Activated CD8-positive, alpha-beta memory T cell treated with anti-CD3 and anti-CD28 coated beads, Interleukin-2, amount 50 U/mL, for 1 hour (primary cell): ENCODE data around the gene ZBTB7C.

ENCODE experiments used
- DNase-seq: peaks from one replicate; pipeline ENCODE4 v3.0.0-alpha.2; 2020; ENCODE audit errors: extremely low read depth

The ZBTB7C gene

DNA sequence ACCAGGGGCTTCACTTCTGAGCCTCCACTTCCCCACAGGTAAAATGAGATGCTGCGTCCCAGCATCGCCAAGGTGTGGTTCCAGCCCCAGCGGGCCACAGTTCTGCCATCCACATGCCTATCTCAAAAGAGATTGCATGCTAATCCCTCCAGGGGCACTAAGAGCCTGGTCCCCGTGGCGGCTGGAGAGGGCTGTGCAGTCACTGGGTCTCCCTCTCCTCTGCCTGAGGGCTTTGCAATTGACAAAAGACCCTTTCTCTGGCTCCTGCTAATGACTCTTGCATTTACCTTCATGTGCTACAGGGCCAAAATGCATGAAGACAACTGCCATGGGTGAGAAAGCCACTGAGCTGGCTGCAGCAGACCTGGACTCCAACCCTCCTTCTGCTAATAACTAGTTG is 18.5 kb downstream of the ZBTB7C start:
- DNase-seq, result no peak

DNA sequence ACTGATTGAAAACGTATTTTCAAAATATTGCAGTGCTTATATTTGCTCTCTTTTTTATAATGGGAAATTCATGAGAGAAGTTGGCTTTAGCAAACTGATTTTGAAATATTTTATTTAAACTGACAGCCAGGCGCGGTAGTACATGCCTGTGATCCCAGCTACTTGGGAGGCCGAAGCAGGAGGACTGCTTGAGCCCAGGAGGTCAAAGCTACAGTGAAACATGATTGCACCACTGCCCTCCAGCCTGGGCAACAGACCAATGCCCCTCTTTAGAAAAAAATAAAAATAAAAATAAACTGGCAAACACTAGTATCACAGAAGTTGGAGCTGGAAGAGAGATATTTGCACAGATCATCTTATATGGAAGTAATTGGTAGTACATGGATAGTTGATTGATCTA is 20.7 kb downstream of the ZBTB7C start:
- DNase-seq, result no peak

DNA sequence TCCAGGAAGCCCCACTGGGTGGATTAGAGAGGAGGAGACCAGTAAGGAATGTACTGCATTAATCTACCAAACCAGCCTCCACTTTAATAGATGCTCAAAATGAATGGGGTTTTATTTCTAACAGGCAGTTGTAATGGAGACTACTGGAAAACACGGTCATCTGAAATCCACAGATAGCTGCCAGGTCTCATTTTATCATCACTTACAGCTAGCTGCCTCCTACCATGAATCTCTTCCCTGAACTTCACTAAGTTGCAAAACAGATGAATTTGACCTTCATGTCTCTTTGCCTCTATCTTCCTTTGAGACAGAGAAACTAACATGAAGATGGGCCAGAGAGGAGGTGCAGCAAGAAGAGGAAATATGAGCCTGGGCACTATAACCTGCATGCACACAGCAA is 21.9 kb downstream of the ZBTB7C start:
- DNase-seq, result no peak

DNA sequence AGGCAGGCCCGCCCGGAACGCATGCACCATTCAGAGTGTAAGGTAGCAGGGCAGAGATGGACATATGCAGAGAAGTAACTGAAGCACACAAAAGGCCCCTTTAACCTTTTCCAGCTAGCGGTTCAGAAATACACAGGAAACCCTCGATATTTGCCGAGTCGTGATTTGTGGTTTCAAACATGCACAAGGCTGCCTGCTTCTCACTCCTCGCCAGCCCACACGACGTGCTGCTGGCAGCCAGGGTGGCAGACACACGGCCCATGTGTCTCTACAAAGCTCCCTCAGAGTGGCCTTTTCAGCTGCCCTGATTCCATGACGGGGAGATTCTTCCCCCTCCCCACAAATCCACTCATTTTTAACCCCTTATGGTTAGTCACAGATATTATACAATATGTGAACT is 23.6 kb downstream of the ZBTB7C start:
- no peak for DNase-seq

DNA sequence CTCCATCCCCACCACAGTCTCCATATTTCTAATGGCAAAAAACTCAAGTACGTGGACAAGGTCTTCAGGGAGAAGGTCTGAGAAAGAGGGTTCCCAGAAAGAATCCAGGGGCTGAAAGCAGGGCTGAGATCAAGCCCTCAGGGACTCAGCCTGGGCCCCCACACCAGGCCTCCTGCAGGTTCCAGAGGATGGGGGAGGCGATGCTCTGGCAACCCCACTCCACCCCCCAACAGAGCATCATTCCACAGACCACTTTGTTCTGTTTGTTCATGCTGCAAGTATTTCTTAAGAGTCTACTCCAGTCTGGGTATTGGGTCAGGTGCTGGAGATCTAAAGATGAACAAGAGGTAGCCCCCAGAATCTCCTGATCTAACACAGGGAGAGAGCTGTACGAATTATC is 32.2 kb downstream of the ZBTB7C start:
- DNase-seq, result no peak

DNA sequence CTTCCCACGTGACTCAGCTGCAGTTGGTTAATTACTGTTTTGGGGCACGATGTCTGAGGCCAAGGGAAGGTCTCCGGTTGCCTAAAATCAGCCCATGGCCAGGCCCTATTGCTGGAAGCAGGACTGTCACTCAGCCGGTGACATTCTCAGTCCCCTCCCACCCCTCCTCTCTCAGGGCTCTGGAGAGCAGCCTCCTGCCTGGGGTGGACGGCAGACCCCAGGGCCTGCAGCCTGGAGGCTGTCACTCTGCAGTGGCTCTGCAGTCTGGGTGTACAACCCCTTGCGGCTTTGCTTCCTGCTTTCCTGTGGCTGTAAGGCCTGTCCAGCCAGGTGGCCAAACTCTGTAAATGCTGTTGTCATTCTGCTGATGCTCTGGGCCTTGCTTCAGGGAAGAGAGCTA is 32.8 kb downstream of the ZBTB7C start:
- DNase-seq, result no peak

DNA sequence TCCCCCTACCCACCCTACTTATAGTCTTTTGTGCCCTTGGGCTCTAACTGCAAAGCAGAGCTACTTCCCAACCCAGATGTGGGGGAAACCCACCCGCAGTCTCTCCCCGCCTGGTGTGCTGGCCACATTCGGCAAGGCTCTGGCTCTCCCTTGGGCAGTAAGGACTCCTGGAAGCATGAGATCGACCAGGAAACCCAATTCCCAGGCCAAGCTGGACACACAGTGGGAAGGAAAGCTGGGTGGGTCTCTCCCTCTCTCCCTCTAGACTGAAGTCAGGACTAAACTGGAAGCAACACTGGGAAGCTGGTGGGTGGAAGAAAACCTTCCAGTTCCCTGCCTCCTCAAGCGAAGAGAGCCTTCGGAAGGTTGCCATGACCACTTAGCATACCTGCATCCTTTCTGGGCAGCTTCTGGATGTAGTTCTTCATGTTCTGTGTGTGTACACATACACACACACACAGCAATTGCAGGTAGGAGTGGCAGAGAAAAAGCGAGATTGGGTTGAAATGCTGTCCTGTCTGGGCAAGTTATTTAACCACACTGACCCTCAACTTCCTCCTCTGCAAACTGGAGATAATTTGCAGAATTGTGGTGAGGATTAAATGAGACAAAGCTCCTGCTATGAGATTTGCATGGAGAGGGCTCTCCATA is 33.9 kb downstream of the ZBTB7C start:
- DNase-seq, result no peak

DNA sequence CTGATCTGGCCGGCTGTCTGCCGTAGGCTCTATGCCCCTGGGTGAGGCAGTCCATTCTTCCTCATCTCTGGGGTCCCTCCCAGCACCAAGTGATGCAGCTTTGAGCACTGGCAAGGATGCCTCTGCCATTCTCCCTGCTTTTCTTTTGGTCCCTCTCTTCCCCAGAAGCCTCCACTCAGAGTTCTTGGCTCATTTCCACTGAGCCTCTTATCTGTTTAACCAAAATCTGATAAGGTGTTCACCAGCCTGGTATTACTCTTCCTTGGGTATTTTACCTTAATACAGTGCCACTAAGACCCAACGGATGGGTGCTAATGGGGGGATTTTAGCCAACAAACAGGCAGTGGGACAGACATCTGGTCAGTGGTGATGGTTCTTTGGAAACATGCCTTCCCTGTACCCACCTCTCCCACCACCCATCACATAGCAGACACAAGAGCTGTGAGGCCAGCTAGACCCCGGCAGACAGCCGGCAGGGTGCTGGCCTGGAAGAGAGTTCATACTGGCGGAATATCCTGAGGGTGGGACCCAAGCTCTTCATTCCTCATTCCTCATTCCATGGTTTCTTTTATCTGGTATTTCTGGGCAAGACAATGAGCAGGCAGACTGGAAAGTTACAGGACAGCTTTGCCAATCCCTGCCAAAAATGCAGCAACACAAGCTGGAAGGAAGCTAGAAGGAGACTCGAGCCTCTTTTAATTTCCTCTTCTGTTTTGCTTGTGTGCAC is 34.6 kb downstream of the ZBTB7C start:
- DNase-seq, result no peak

DNA sequence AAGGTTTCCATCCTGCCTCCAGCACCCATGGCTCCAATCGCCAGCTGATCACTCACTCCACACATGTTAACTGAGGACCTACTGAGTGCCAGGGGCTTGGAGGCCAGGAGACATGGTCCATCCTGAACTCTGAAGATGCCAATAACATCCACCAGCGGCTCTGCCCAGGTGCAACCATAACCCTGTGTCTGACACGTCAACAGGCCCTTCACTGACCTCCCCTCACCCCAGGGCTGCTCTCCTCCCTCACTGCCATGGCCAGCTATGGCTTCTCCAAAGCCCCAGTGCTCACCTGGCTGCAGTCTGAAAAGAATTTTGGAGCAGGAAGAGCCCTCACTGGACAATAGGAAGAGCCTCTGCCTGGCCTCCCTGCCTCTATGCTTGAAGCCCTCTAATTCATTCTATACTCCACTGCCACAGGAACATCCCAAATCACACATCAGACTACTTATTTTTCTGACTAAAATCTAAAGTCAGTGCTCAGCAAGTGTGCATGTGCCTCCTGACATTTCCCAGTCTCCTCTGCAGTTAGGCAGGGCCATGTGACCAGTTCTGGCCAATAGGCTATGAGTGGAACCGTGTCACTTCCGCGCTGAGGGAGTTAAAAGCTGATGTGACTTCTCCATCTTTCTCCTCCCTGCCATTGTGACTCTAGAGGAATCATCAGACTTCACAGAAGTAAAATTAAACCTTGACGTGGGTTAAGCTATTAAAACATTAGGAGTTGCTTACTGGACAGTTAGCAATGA is 37.2 kb downstream of the ZBTB7C start:
- DNase-seq, result no peak

DNA sequence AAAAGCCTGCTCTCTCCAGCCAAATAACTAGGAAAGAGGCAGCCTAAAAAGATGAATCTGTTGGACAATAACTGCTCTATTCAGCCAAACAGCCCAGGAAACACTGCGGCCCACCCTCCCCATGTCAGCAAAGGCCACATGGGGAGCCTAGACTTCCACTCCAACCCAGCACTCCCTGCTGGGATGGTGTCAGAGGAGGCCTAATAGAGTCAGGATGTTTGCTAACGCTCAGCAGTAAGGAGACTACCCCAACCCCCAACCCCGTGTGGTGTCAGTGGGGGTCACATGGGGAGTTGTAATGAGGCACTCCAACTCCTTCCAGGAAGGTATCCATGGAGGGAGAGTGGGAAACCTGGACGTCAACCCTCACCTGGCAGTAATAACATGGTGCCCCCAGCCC is 41.6 kb downstream of the ZBTB7C start:
- no peak for DNase-seq

DNA sequence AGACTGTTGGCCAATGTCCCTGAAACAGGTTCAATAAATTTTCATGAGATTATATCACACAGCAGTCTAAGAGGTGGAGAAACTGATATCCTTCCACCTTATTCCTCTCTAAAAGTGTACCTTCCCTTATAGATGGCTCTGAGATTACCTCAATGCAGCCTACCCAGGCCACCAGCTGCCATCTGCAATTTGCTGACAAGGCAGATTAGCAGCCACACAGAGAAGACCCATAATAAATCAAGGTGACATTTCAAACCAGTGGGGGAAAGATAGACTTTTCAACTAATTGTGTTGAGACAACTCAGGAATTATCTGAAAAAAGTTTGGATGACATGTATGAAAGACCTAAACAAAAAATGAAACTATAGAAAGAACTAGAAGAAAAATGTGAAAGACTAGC is 43.2 kb downstream of the ZBTB7C start:
- DNase-seq, result no peak

DNA sequence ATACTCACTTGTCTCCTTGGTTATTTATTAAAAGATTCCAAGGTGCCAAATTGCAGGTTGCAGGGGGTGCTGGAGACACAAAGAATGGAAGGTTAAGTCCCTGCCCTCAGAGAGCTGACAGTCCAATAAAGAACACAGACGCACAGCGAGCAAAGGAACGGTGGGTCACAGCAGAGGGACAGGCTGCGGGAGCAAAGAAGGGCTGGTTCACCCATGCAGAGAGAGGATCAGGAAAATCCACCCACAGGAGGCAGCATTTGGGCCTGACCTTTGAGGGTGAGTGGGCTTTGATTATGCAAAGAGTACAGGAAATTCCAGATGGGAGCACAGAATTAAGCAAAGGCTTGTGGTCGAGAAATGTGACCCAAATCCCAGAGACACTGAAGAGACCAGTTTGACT is 45.0 kb downstream of the ZBTB7C start:
- DNase-seq, result no peak

DNA sequence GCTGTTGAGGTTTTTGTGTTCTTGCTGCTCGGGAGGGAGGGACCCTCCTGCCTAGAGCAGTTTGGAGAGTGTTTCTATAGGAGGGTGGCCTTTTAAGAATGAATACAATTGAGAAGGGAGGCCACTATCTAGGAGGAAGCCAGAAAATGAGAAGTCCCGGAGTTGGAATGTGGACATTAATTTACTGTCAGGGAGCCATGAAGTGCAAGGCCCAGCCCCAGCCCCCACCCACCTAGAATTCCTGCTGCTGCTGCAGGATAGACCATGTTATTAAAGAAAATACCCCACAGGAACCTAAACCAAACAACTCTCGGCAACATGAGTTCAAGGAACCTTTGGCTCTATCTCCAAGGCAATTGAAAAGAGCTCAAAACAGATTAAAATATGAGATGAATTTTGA is 46.0 kb downstream of the ZBTB7C start:
- DNase-seq, result no peak

DNA sequence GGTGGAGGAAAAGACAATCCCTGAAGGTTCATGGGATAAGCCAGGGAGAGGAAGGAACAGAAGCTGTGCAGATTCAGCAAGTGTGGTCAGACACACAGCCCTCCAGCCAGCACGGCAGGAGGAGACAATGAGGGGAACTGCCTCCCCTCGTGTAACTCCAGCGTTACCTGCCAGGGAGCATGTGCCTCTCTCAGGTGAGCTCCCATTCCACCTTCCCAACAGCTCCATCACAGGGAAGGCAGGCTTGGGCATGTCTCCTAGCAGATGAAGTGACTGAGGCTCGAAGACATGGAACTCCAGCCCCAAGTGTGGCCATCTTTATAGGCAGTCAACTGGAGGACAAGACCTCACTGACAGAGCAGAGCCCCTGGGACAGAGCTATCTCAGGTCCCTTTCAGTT is 47.4 kb downstream of the ZBTB7C start:
- DNase-seq, result no peak

DNA sequence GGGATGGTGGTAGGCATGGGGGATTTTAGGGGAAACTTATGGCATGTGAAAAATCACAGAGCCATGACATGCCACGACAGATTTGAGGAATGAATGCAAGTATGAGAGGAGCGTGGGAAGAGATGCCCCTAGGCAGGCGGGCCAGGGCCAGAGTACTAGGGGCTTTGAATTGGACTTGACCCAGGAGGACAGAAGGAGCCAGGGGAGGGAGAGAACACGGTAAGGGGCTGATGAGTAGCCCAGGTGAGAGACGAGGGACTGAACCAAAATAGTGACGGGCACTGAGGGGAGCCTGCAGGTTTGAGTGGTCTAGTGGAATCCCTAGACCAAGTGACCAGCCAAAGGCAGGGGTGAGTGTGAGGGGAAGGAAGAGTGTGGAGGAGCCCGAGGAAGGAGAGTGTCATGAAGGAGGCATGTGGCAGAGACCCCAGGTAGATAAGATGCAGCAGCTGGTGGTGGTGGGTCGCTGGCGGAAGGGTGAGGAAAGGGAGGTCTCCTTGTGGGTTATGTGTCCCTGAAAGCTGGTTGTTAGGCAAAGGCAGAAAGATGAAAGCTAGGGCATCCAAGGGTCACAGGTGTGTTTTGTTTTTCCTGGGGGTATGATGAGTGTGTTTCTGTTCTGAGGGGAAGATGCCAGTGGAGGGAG is 48.7 kb downstream of the ZBTB7C start:
- no peak for DNase-seq

DNA sequence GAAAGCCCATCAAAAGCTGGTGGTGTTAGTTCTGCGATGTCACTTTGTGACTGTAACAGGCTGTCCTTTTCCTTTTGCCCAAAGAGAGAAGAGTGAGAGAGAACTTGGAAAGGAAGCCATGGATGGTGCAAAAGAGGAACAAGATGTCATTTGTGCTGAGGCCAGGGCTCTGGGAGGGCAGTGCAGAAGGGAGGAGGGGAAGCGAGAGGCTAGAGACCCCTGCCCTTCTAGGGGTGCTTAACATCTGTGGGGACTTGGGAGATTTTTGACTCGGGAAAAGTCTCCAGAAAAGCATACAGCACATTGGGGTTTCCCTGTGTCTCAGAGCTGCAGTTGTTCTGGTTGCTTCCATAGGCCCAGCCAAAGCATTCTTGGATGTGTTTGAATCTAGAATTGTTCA is 49.6 kb downstream of the ZBTB7C start:
- no peak for DNase-seq

DNA sequence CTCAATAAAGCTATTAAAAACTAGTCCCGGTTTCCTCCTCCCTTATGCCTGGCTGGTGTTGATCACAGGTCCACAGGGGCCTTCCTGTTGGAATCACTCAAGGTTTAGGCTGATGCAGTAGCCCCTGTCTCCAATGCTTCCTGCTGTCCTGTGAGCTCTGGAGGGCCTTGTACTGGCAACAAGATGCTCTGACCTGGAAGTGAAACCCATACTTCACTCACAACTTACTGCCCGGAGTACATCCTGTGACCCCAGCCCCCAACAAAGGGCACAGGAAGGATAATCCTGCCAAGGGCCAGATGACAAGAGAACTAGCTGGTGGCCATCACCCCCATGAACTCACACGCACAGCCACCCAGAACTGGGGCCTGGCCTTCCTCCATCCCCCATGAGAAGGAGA is 50.3 kb downstream of the ZBTB7C start:
- no peak for DNase-seq

DNA sequence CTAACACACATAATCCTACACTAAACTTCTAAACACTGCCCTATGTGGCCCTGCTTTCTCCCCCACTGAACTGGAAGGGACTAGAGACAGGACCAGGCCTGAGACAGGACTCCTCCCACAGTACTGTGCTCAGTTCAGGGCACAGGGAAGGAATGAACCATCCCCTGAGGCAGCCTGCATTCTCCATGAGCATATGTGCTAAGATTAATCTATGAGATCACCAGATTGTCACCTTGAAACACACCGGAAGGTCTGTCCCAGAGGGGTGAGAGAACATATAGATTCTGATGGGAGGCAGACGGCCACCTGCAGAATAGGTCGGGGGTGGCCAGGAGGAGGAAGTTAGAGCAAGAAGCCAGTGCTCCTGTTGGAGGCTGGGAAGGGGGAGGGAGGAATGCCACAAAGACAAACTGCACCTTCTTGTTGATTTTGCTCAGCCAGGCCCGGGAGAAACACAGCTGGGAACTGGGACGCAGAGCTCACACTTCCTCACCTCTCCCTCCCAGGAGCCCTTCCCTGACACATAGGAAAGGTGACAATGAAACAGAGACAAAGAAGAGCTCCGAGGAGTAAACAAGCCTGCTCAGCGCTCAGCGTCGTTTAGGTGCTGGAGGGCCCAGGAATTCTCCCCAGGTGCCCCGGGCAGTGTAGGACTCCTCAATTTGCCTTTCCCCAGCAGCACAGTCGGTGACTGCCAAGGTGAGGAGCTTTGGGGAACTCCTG is 52.1 kb downstream of the ZBTB7C start:
- DNase-seq, result no peak

DNA sequence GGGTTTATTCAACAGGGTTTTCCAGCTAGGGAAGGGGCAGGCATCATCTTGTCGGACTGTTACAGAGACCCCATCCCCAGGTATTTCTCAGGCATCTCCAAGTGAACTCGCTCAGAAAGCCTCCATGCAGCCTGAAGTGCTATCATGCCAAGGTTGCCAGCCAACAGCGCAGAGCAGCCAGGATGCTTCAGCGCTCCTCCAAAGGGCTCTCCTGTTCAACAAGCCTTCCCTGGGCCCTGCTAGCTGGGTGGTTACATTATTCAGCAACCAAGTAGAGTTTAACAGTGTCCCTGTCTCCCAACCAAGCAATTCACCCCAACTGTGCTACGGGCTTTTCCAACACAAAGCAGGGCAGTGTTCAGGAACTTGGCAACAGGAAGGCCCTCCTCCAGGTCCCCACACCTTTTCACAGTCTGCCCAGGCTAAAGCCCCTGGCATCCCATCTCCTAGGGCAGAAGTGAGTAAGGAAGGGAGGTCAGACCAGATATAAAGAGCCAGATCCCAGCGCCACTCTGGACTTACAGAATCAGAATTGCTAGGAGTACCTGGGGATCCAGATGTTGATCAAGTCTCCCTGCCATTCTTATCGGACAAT is 52.9 kb downstream of the ZBTB7C start:
- no peak for DNase-seq

DNA sequence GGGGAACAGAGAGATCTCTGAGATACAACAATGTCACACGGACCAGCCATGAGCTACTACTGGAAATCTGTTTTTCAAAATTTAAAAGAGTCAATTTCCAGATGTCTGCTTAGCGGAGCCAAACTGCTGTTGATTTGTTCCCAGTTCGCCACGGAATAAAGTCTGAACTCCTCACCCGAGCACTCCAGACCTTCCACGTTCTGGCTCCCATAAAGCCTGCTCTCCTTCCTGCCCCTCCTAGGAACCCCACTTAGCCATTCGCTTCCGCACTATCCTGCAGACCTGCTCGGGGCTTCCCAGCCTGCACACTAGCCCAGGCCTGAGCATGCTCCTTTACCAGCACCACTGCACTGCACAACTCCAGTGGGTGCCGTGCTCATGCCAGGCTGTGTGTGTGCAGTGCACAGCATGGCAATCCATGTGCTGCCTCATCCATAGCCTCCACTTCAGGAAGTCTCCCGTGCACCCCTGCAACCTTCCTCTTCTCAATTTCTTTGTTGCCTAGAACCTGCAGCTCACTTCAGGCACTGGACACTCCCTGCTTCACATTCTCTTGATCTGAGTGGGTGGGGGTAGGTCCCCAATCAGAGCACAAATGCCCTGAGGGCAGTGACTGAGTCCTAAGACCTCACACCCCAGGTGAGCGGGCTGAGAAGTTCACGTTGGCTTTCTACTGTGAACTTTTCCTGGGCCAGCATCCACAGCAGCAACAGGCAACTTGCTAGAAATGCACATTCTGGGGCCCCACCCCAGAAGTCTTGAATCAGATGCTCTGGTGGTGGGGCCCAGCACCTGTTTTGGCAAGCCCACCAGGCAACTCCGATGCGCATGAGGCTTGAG is 53.7 kb downstream of the ZBTB7C start:
- DNase-seq, result no peak
